PC-3 (cell line): ENCODE results near the gene SLC38A9.

ENCODE experiments used
- CTCF ChIP-seq: fragments of 300-600 bp; sonication (generic); conservative IDR thresholded peaks from 2 replicates; pipeline ENCODE4 v1.5.1; 2017; ENCODE audit warnings: antibody characterized with exemption, low read depth, mild to moderate bottlenecking, low read length
- EZH2 ChIP-seq: fragments of 300-600 bp; sonication (generic); IDR thresholded peaks from one replicate; pipeline ENCODE4 v1.6.1; 2017; ENCODE audit warnings: antibody characterized with exemption, mild to moderate bottlenecking, low read length; ENCODE audit not compliant: unreplicated experiment

GRCh38 chr5:55634866-55635265 lies 77.3 kb downstream of the SLC38A9 start:
- TF ChIP-seq EZH2: no peak
- TF ChIP-seq CTCF: no peak
